SH-SY5Y (cell line): ENCODE results near the gene NFS1.

Experiments used
- GATA2 ChIP-seq: IDR thresholded peaks from 2 replicates; pipeline ENCODE4 v1.6.1; 2011; ENCODE audit warnings: mild to moderate bottlenecking, low read depth, low read length
- GATA3 ChIP-seq: IDR thresholded peaks from 2 replicates; pipeline ENCODE4 v1.6.1; 2011; ENCODE audit warnings: low read depth, mild to moderate bottlenecking, low read length, moderate library complexity

DNA sequence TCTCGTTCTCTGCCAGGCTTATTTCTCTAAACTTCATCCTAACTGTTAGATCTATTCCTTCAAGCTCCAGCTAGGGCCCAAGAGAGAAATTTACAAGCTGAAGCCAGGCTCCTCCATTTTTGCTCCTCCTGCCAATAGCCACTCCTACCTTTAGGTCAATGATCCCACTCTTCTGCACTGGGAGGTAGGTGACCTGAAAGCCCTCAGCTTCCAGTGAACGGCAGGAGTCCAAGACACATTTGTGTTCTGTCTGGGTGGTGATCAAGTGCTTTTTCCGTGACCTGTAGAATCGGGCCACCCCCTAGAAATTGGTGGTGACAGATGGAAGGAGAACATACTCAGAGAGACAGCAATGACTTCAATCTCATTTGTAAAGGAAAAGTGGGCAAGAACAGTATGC, 8.9 kb downstream of the NFS1 start:
- TF ChIP-seq GATA2 (no peak), GATA3 (no peak)
